Fibroblast of peridontal ligament (primary cell): ENCODE results near the gene HDGFL1.
A peak's percentile ranks its signal among the peaks of the same experiment; 100 is the strongest.

Experiments
- DNase-seq: peaks from one replicate; pipeline ENCODE4 v3.0.0-alpha.2; 2010; ENCODE audit errors: extremely low read depth

Gene HDGFL1

GRCh38 chr6:22569281-22570184 lies at the start of gene HDGFL1:
Gene HDGFL1 (plus strand): TSS chr6:22569566. CDS start chr6:22569576, 10 bp downstream.
- no peak for DNase-seq

- DNase-seq = no peak
Observed at GRCh38 chr6:22521035-22521434, 48.3 kb upstream of the HDGFL1 start.

DNA sequence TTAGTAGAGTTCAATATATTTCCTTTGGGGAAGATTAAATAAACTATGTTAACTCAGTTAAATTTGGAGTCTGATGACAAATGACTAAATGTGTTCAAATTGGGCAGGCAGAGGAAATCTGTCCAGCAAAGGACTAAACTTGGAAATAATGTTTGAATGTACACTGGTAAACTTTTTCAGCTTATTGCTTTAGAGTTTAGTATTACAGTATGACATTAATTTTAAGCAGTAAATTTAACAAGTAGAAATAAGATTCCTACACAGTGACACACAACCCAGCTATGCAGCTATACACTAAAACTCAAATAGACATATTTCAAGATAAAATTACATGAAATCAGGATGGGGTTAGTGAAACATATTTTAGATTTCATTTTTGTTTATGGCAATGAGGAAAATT lies 42.6 kb upstream of the HDGFL1 start:
- DNase-seq = peak; percentile 19

DNA sequence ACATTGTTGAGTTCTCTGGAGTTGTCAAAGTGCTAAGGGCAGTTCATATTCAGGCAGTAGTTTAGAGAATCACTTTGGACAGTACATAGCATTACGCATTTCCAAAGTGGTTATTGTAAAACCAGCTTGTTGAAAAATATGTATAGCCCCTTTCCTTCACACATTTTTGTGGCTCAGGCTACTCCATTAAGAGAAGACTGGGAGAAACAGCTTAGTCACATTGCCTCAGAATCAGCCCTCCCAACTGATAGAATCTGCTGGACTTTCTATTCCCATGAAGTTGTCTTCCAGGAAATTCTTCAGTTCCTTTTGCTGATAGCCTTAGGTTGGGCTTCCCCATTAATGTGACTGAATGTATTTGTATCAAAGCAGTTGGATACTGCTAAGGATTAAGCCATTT lies 39.5 kb upstream of the HDGFL1 start:
- no peak for DNase-seq

GRCh38 chr6:22530506-22530905 lies 38.9 kb upstream of the HDGFL1 start:
- DNase-seq = no peak

DNA sequence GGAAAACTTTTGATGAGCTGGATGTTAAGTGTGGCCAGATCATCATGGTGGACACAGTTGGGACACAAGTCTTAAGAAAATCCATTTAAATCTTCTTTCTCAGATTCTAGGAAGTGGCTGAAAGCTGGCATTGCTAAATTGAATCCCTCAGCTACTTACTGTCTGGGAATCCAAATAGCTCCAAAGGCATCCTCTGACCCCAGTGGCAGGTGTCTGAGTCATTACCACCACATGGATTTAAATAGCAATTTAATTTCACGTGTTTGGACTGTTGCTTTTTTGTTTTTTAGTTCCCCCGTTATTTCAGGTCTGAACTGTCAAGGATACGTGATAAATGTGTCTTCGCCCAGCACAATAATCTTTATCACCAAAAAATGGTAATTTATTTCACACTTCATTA lies 33.2 kb upstream of the HDGFL1 start:
- no peak for DNase-seq

DNA sequence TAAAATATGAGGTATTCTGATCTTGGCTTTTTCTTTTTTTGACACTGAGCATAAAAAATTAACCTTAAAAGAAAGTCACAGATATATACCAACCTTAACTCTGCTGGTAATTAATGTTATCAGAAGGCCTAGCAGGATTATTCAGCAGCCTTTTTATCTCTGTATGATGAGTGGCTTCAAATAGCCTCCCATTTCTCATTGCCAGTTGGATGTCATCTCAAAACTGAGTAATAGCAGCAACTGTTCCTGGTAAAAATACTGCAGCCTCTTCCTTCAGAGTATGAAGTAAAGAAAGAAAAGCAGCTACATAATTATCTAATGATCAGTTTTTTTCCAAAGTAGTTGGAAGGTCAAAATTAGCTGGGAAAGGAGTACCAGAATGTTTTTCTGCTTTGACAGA lies 24.9 kb upstream of the HDGFL1 start:
- DNase-seq = no peak

- no peak for DNase-seq
Observed at GRCh38 chr6:22545051-22545450, 24.3 kb upstream of the HDGFL1 start.

DNA sequence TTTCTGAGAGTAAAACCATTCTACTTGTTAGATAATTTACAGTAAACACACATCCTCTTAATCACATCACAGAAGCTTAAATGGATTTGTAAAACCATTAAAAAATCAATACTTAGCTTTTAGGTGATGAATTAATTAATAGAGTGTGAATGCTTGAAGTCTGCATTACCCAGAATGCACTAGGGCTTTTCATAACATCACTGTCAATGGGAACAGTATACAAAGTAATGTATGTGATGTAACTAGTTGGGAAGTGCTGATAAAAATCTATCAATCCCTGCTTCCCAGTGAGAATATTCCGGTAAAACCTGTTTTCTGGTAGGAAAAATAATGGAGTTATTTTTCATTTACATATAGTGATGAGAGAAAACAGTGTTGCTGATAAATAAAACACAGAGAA lies 23.1 kb upstream of the HDGFL1 start:
- no peak for DNase-seq

DNA sequence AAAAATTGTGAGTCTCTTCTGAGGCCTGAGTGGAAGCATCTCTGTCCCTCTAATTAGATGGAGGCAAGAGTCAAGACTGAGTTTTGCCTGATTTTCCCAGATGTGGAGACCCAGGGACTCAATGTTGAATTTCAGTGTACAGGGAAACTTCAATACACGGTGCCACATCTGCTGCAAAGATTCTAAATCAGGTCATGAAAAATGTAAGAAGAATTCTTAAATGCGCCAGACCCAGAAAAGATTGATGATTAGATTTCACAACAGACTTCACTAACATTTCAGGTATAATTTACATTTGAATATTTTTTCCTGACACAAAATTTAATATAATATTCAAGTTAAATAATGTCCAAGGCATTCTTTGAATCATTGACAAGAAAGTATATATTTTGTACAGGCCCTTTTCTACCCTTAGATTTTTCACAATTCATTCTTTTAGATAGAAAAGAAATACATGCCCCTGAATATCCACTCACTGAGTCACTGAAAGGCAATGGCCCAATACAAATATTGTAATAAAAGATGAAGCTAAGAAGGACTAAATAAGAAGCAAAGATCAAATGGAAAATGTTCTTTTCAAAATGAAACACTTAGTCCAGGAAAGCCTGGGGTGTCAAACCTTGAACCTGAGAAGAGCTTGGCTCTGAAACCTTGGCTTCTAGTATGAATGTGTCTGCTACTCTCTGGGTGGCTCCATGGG lies 18.2 kb upstream of the HDGFL1 start:
- peak; percentile 53 for DNase-seq

DNA sequence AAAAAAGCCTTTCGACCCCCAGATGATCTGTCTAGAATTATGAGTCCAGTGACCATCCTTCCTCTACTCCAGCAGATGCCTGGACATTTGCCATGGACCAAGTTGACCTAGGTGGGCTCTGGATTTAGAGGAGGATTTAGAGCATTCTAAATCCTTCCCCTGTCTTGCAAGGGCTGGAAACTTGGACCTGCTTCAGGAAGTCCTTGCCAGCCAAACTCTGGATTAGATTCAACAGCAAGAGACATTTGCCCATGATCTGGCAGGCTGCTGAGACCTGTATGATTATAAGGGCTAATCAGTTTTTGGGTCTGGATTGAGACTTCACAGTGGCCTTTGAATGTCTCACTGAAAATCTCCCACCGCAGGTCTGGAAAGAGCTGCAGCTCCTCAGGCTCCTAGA lies 13.1 kb upstream of the HDGFL1 start:
- DNase-seq = no peak

DNA sequence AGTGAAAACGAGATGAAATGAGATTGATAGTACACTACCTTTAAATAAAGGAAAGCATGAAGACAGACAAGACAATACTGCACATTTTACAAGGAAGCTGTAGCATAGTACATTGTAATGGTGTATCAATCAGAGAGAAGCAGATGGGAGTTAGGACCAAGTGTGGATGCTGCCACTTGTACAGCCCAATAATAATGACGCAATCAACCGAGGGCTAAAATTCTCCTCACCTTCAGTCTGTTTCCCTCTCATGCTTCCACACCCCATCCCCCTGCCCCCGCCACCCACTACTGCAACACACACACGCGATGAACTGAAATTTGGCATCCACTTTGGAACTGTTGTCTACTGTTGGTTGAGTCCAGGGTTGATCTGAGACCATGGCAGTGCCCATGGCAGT lies 12.4 kb upstream of the HDGFL1 start:
- DNase-seq = no peak

- no peak for DNase-seq
Observed at GRCh38 chr6:22558288-22558882, 11.0 kb upstream of the HDGFL1 start.

DNA sequence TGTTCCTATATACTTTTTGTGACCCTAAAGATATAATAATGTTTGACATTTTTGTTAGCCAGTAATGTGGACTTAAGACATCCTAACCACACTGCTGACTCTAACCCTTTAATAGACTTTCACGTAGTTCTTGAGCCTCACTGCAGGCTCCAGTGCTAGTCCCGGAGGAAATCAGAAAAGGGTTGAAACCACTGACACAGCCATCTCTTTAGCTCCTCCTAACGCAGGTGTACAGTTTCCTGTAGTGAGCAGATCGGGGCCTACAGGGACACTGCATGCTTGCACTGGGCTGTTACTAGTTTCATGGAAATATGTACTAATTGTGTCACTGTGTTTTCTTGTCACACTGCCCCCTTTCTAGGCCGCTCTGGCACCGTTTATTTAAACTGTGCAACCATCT lies 512 bp upstream of the HDGFL1 start:
- no peak for DNase-seq

DNA sequence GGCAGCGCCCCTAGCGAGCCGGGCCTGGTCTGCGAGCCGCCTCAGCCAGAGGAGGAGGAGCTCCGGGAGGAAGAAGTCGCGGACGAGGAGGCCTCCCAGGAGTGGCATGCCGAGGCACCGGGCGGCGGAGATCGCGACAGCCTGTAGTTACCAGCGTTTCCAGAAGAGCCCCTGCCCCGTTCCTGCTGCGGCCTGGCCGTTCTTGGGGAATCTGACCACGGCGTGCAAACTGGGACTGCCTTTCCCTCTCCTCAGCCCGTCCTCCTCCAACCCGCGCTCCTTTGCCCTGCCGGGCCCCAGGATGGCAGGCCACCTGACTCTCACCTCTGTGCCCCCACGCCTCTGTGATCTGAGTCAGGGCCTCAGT lies 802 bp downstream of the HDGFL1 start:
- DNase-seq = no peak

DNA sequence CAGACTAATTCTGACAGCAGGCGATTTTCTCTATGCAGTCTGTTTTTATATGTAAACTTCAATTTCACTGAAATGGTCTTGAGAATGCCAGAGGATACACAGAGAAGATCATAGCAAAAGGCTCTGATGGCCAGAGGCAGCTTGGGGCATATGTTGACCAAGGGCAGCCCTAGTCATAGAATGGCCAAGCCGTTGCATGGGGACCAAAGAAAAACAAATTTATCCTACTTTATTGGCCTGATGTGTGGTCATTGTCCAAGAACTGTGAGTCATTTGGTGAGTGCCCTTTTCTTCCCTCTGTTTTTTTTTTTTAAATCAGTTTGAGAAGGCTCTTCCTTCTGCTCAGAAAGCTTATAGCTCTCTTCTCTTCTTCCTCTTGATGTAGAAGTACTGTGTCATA lies 5.8 kb downstream of the HDGFL1 start:
- DNase-seq = peak; percentile 66

- no peak for DNase-seq
Observed at GRCh38 chr6:22579439-22579838, 10.1 kb downstream of the HDGFL1 start.

- DNase-seq = no peak
Observed at GRCh38 chr6:22580337-22580736, 11.0 kb downstream of the HDGFL1 start.

- peak; percentile 19 for DNase-seq
Observed at GRCh38 chr6:22582417-22583205, 13.2 kb downstream of the HDGFL1 start.

DNA sequence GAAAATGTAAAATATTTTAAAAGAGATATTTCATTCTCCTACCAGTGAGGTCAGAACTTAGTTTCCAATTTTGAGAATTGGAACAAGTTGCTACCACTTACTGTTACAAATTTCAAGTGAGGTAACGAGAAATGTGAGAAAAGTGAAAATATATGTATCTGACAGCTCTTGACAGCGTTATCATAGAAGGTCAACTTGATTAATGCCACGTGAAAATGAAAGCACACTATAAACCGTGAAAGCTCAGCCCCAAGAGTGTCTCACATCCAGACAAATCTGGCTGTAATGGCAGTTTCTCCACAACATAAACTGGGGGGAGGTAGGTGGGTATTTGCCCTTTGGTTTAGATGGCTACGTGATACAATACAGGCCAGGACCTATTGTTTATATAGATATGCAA lies 13.9 kb downstream of the HDGFL1 start:
- DNase-seq = no peak

- no peak for DNase-seq
Observed at GRCh38 chr6:22583927-22584326, 14.6 kb downstream of the HDGFL1 start.

DNA sequence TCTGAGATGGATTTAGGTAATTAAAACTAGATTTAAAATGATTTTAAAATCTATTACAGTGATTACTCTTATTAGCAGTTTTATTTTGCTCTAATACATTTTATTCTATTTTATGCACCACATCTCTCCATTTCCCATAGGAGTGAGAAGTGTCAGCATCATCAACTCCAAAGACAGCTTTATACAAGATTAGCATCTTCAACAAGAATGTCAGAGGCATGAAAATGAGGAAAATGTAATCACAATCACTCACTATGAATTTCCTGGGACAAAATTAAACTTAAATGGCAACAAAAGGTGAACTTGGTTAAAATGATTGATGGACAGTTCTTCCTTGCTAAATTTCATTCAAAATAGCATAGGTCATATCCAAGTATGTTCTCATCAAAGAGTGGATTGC lies 19.8 kb downstream of the HDGFL1 start:
- DNase-seq = no peak
